PC-3 (cell line): Measurements from ENCODE around the gene GPBP1L1.

Experiments
- CTCF ChIP-seq: fragments of 300-600 bp; sonication (generic); conservative IDR thresholded peaks from 2 replicates; pipeline ENCODE4 v1.5.1; 2017; ENCODE audit warnings: antibody characterized with exemption, low read depth, mild to moderate bottlenecking, low read length
- EZH2 ChIP-seq: fragments of 300-600 bp; sonication (generic); IDR thresholded peaks from one replicate; pipeline ENCODE4 v1.6.1; 2017; ENCODE audit warnings: antibody characterized with exemption, mild to moderate bottlenecking, low read length; ENCODE audit not compliant: unreplicated experiment
- EZH2phosphoT487 ChIP-seq: fragments of 300-600 bp; sonication (generic); IDR thresholded peaks from 2 replicates; pipeline ENCODE4 v1.6.1; 2018; ENCODE audit warnings: mild to moderate bottlenecking, antibody characterized with exemption, low read length, borderline replicate concordance

- TF ChIP-seq EZH2 (no peak), CTCF (no peak), EZH2phosphoT487 (no peak)
These were observed 77.9 kb downstream of the GPBP1L1 start for GRCh38 chr1:45608175-45609156.
